Activated naive CD8-positive, alpha-beta T cell treated with anti-CD3 and anti-CD28 coated beads, Interleukin-2, amount 50 U/mL, for 24 hours (primary cell): ENCODE results near the gene PCBP3.
"Not testable (repeated sequence)": the region's sequence is repeated elsewhere in the genome, so short reads cannot be mapped to it uniquely, and the experiment has no call there.

Source experiments
- ATAC-seq: fragments of 150-1000 bp; cut with Tn5 transposase; one replicate; pipeline ENCODE4 v1.10.0; 2021
- DNase-seq: peaks from one replicate; pipeline ENCODE4 v3.0.0; 2021
- H3K27ac Mint-ChIP-seq: one replicate; pipeline ENCODE4 v1.8.0; 2021; ENCODE audit warnings: mild to moderate bottlenecking, mixed read lengths
- H3K27me3 Mint-ChIP-seq: one replicate; pipeline ENCODE4 v1.8.0; 2021; ENCODE audit warnings: mixed read lengths
- H3K36me3 Mint-ChIP-seq: one replicate; pipeline ENCODE4 v1.8.0; 2021; ENCODE audit warnings: low read depth, mixed read lengths
- H3K4me1 Mint-ChIP-seq: one replicate; pipeline ENCODE4 v1.8.0; 2021; ENCODE audit warnings: mixed read lengths
- H3K4me3 Mint-ChIP-seq: one replicate; pipeline ENCODE4 v1.8.0; 2021; ENCODE audit warnings: mild to moderate bottlenecking, moderate library complexity, mixed read lengths
- H3K9me3 Mint-ChIP-seq: one replicate; pipeline ENCODE4 v1.8.0; 2021; ENCODE audit warnings: mixed read lengths

Gene PCBP3

GRCh38 chr21:45621435-45622331, 21.8 kb upstream of the PCBP3 start:
- not testable (repeated sequence) for H3K36me3 Mint-ChIP-seq, H3K9me3 Mint-ChIP-seq, H3K4me1 Mint-ChIP-seq, DNase-seq, H3K4me3 Mint-ChIP-seq, ATAC-seq, H3K27ac Mint-ChIP-seq, H3K27me3 Mint-ChIP-seq

- no peak overlapping the region for H3K27ac Mint-ChIP-seq
- H3K4me1 Mint-ChIP-seq = no peaks in the 10 kb centered on the region
- peaks cover 6% of the 10 kb centered on the region for H3K9me3 Mint-ChIP-seq
- ATAC-seq (no peak), DNase-seq (no peak)
- peaks cover 4% of the 10 kb centered on the region for H3K27me3 Mint-ChIP-seq
- H3K4me3 Mint-ChIP-seq = no peak overlapping the region
- no peaks in the 10 kb centered on the region for H3K36me3 Mint-ChIP-seq
Measured at GRCh38 chr21:45622416-45623097, 21.0 kb upstream of the PCBP3 start.

GRCh38 chr21:45623436-45623835, 20.1 kb upstream of the PCBP3 start:
- ATAC-seq = no peak
- Mint-ChIP-seq H3K36me3 (no peaks in the 10 kb centered on the region), H3K4me3 (no peak overlapping the region), H3K9me3 (peaks cover 6% of the 10 kb centered on the region), H3K4me1 (no peaks in the 10 kb centered on the region), H3K27ac (no peak overlapping the region), H3K27me3 (peaks cover 10% of the 10 kb centered on the region)
- no peak for DNase-seq

GRCh38 chr21:45626127-45626526, 17.4 kb upstream of the PCBP3 start:
- not testable (repeated sequence) for H3K4me3 Mint-ChIP-seq, H3K36me3 Mint-ChIP-seq, ATAC-seq, H3K27ac Mint-ChIP-seq, H3K9me3 Mint-ChIP-seq, H3K27me3 Mint-ChIP-seq, DNase-seq, H3K4me1 Mint-ChIP-seq

GRCh38 chr21:45629046-45629981, 14.2 kb upstream of the PCBP3 start:
- Mint-ChIP-seq H3K4me1 (peaks cover 3% of the 10 kb centered on the region), H3K27me3 (peaks cover 7% of the 10 kb centered on the region), H3K27ac (no peak overlapping the region), H3K4me3 (no peak overlapping the region), H3K9me3 (no peaks in the 10 kb centered on the region), H3K36me3 (no peaks in the 10 kb centered on the region)
- DNase-seq (no peak), ATAC-seq (no peak)

GRCh38 chr21:45630066-45630694, 13.3 kb upstream of the PCBP3 start:
- no peak for DNase-seq
- Mint-ChIP-seq H3K9me3 (no peaks in the 10 kb centered on the region), H3K36me3 (no peaks in the 10 kb centered on the region), H3K4me1 (peaks cover 3% of the 10 kb centered on the region), H3K4me3 (no peak overlapping the region), H3K27ac (no peak overlapping the region), H3K27me3 (peaks cover 7% of the 10 kb centered on the region)
- ATAC-seq = no peak

GRCh38 chr21:45630876-45631275, 12.6 kb upstream of the PCBP3 start:
- DNase-seq = no peak
- Mint-ChIP-seq H3K9me3 (no peaks in the 10 kb centered on the region), H3K36me3 (no peaks in the 10 kb centered on the region), H3K27me3 (peaks cover 7% of the 10 kb centered on the region), H3K4me3 (no peak overlapping the region), H3K4me1 (peaks cover 3% of the 10 kb centered on the region), H3K27ac (no peak overlapping the region)
- ATAC-seq = no peak

- no peaks in the 10 kb centered on the region for H3K9me3 Mint-ChIP-seq
- DNase-seq (no peak), ATAC-seq (no peak)
- no peak overlapping the region for H3K27ac Mint-ChIP-seq
- H3K4me3 Mint-ChIP-seq = no peak overlapping the region
- H3K4me1 Mint-ChIP-seq = peaks cover 3% of the 10 kb centered on the region
- H3K36me3 Mint-ChIP-seq = no peaks in the 10 kb centered on the region
- H3K27me3 Mint-ChIP-seq = peaks cover 7% of the 10 kb centered on the region
Measured at GRCh38 chr21:45631540-45631939, 12.0 kb upstream of the PCBP3 start.

GRCh38 chr21:45632160-45632559, 11.4 kb upstream of the PCBP3 start:
- H3K27me3 Mint-ChIP-seq = peaks cover 7% of the 10 kb centered on the region
- no peak overlapping the region for H3K27ac Mint-ChIP-seq
- H3K4me3 Mint-ChIP-seq = no peak overlapping the region
- H3K36me3 Mint-ChIP-seq = no peaks in the 10 kb centered on the region
- DNase-seq = no peak
- no peaks in the 10 kb centered on the region for H3K9me3 Mint-ChIP-seq
- H3K4me1 Mint-ChIP-seq = peaks cover 3% of the 10 kb centered on the region
- ATAC-seq = no peak

- no peak for ATAC-seq
- H3K27me3 Mint-ChIP-seq = peaks cover 7% of the 10 kb centered on the region
- no peak overlapping the region for H3K27ac Mint-ChIP-seq
- no peaks in the 10 kb centered on the region for H3K36me3 Mint-ChIP-seq
- H3K4me1 Mint-ChIP-seq = peaks cover 3% of the 10 kb centered on the region
- no peak for DNase-seq
- H3K4me3 Mint-ChIP-seq = no peak overlapping the region
- no peaks in the 10 kb centered on the region for H3K9me3 Mint-ChIP-seq
Measured at GRCh38 chr21:45632637-45633251, 10.8 kb upstream of the PCBP3 start.

GRCh38 chr21:45634511-45635183, 8.9 kb upstream of the PCBP3 start:
- Mint-ChIP-seq H3K36me3 (no peaks in the 10 kb centered on the region), H3K4me3 (no peak overlapping the region), H3K9me3 (no peaks in the 10 kb centered on the region), H3K4me1 (peaks cover 3% of the 10 kb centered on the region), H3K27ac (no peak overlapping the region), H3K27me3 (peaks cover 3% of the 10 kb centered on the region)
- DNase-seq = no peak
- ATAC-seq = no peak

GRCh38 chr21:45635271-45636151, 8.0 kb upstream of the PCBP3 start:
- Mint-ChIP-seq H3K4me1 (peaks cover 6% of the 10 kb centered on the region), H3K36me3 (no peaks in the 10 kb centered on the region), H3K9me3 (no peaks in the 10 kb centered on the region), H3K27me3 (peaks cover 2% of the 10 kb centered on the region), H3K27ac (no peak overlapping the region), H3K4me3 (no peak overlapping the region)
- no peak for DNase-seq
- no peak for ATAC-seq

- Mint-ChIP-seq H3K27ac (no peak overlapping the region), H3K36me3 (no peaks in the 10 kb centered on the region), H3K4me3 (no peak overlapping the region), H3K4me1 (peaks cover 10% of the 10 kb centered on the region), H3K27me3 (peaks cover 2% of the 10 kb centered on the region), H3K9me3 (no peaks in the 10 kb centered on the region)
- ATAC-seq (no peak), DNase-seq (no peak)
Measured at GRCh38 chr21:45636459-45636858, 7.1 kb upstream of the PCBP3 start.
